CD4-positive, alpha-beta T cell (primary cell): ENCODE measurements around the gene TMEM269. TPM values are rescaled to one million over a fixed set of nuclear protein-coding genes. Genes with fewer than 3 reads are reported as not detected.

Experiments
- ATAC-seq: fragments of 200-7000 bp; cut with Tn5 transposase; one replicate; pipeline ENCODE4 v1.10.0; 2022; ENCODE audit warnings: mild to moderate bottlenecking; ENCODE audit not compliant: poor library complexity
- CTCF ChIA-PET: fragments of 350-600 bp; sonication (Branson Sonifier 250); formaldehyde crosslinking; loops from one replicate; lab custom pipeline; 2021; ENCODE audit warnings: antibody characterized with exemption, inconsistent platforms; lab: Charles Lee
- POLR2A ChIA-PET: fragments of 350-600 bp; sonication (Branson Sonifier 250); formaldehyde crosslinking; loops from one replicate; lab custom pipeline; 2021; ENCODE audit warnings: antibody characterized with exemption, inconsistent platforms; lab: Charles Lee
- DNase-seq, 14 experiments: peaks; one replicate each; pipeline ENCODE4 v3.0.0-alpha.2; 2013 to 2020; ENCODE audit warnings: mixed read lengths in 2 of 14
- H3K27ac ChIP-seq, 2 donors: one replicate each; pipeline versions ENCODE4 v1.5.1 to v1.7.0; 2013; ENCODE audit warnings: low read length in 2 of 2, low read depth in 1 of 2, mild to moderate bottlenecking in 1 of 2
- H3K27me3 ChIP-seq, 2 experiments: 1 replicate in 1 of 2; 2 replicates in 1 of 2; pipeline versions ENCODE4 v1.6.1 to v1.7.0; 2013; ENCODE audit warnings: low read length in 2 of 2, control low read depth in 1 of 2, mild to moderate bottlenecking in 1 of 2, moderate library complexity in 1 of 2; ENCODE audit not compliant: insufficient read depth in 2 of 2, control insufficient read depth in 1 of 2
- H3K36me3 ChIP-seq: one replicate; pipeline ENCODE4 v1.6.1; 2013; ENCODE audit warnings: low read length, control low read depth; ENCODE audit not compliant: insufficient read depth
- H3K4me1 ChIP-seq: one replicate; pipeline ENCODE4 v1.6.1; 2013; ENCODE audit warnings: low read length, control low read depth; ENCODE audit not compliant: insufficient read depth
- H3K4me3 ChIP-seq: one replicate; pipeline ENCODE4 v1.5.1; 2013; ENCODE audit warnings: mild to moderate bottlenecking, low read length, moderate library complexity
- H3K9me3 ChIP-seq, 2 experiments: 1 replicate in 1 of 2; 2 replicates in 1 of 2; pipeline versions ENCODE4 v1.6.1 to v1.7.0; 2013; ENCODE audit warnings: low read length in 2 of 2, mild to moderate bottlenecking in 2 of 2, control low read depth in 1 of 2, moderate library complexity in 1 of 2; ENCODE audit not compliant: control insufficient read depth in 1 of 2, insufficient read depth in 1 of 2
- H3K27ac Mint-ChIP-seq: one replicate; pipeline ENCODE4 v1.8.0; 2020; ENCODE audit warnings: mixed read lengths
- H3K27me3 Mint-ChIP-seq: one replicate; pipeline ENCODE4 v1.8.0; 2021; ENCODE audit warnings: mixed read lengths
- H3K36me3 Mint-ChIP-seq: one replicate; pipeline ENCODE4 v1.8.0; 2021; ENCODE audit warnings: low read depth, mixed read lengths
- H3K4me1 Mint-ChIP-seq: one replicate; pipeline ENCODE4 v1.8.0; 2021; ENCODE audit warnings: low read depth, mixed read lengths
- H3K4me3 Mint-ChIP-seq: one replicate; pipeline ENCODE4 v1.8.0; 2020; ENCODE audit warnings: mild to moderate bottlenecking, mixed read lengths
- H3K9me3 Mint-ChIP-seq: one replicate; pipeline ENCODE4 v1.8.0; 2020; ENCODE audit warnings: mixed read lengths
- CTCF ChIP-seq: fragments of 200-600 bp; IDR thresholded peaks from one replicate; pipeline ENCODE4 v1.8.0; 2022; ENCODE audit warnings: antibody characterized with exemption, mild to moderate bottlenecking
- intact Hi-C, 2 experiments: fragments of 100-400 bp; cut with DNase I in 1 of 2; cut with micrococcal nuclease in 1 of 2; formaldehyde crosslinking; loops; one replicate each; pipeline versions ENCODE4 v1.15.1 to v1.9.0; 2023 to 2025; cut with DNase I, micrococcal nuclease
- total RNA-seq, 174 experiments: library from RNA in 2 of 174; stranded (reverse) in 2 of 174; gene quantifications; one replicate each; pipeline ENCODE4 v1.2.3 and lab custom pipeline; 2021 to 2026

Gene TMEM269
- total RNA-seq, 2 experiments from 2014 or later: 0.60 to 1.1 TPM

- H3K9me3 Mint-ChIP-seq: no peaks in the 10 kb centered on the region
- no peak overlapping the region for H3K27ac Mint-ChIP-seq
- DNase-seq (no peak), ATAC-seq (no peak)
- ChIA-PET POLR2A (interaction anchor here (0.6 to 3.3 kb wide), 2 partner anchors 9 to 27 kb away, joined by 4 to 21 read pairs; partner anchors contain the start of genes C1orf50, P3H1 and TMEM269), CTCF (interaction anchor here (1.0 kb wide), 1 partner anchor 180 kb away, joined by 3 read pairs; no protein-coding TSS in a partner anchor)
- H3K36me3 Mint-ChIP-seq: peaks cover 72% of the 10 kb centered on the region
- Histone ChIP-seq H3K27ac (no peak overlapping the region), H3K9me3 (no peaks in the 10 kb centered on the region), H3K4me3 (no peak overlapping the region), H3K4me1 (no peaks in the 10 kb centered on the region), H3K36me3 (peaks cover 75% of the 10 kb centered on the region), H3K27me3 (no peaks in the 10 kb centered on the region)
- peaks cover 4% of the 10 kb centered on the region for H3K4me1 Mint-ChIP-seq
- no peak overlapping the region for H3K4me3 Mint-ChIP-seq
- no peaks in the 10 kb centered on the region for H3K27me3 Mint-ChIP-seq
- TF ChIP-seq CTCF: no peak
- intact Hi-C loops: no loop called here
Measured at GRCh38 chr1:42757892-42758275, 26.9 kb upstream of the TMEM269 start.

- POLR2A ChIA-PET: interaction anchor here (0.6 to 3.3 kb wide), 2 partner anchors 8 to 26 kb away, joined by 4 to 21 read pairs; partner anchors contain the start of genes C1orf50, P3H1 and TMEM269
- H3K36me3 ChIP-seq: peaks cover 74% of the 10 kb centered on the region
Measured at GRCh38 chr1:42758641-42759040, 26.1 kb upstream of the TMEM269 start.

GRCh38 chr1:42759114-42759513, 25.7 kb upstream of the TMEM269 start:
- peaks cover 2% of the 10 kb centered on the region for H3K4me1 ChIP-seq
- ATAC-seq: no peak
- intact Hi-C loops: no loop called here
- CTCF ChIA-PET: no interaction called here
- no peaks in the 10 kb centered on the region for H3K27me3 ChIP-seq
- H3K4me3 ChIP-seq: no peak overlapping the region
- H3K4me3 Mint-ChIP-seq: no peak overlapping the region
- peaks cover 4% of the 10 kb centered on the region for H3K4me1 Mint-ChIP-seq
- H3K27ac Mint-ChIP-seq: no peak overlapping the region
- H3K27ac ChIP-seq: no peak overlapping the region
- no peak for TF ChIP-seq CTCF
- POLR2A ChIA-PET: interaction anchor here (0.7 to 3.3 kb wide), 2 partner anchors 8 to 200 kb away, joined by 4 to 21 read pairs; partner anchors contain the start of genes C1orf50 and P3H1
- no peaks in the 10 kb centered on the region for H3K27me3 Mint-ChIP-seq
- peaks cover 60% of the 10 kb centered on the region for H3K36me3 Mint-ChIP-seq
- H3K9me3 Mint-ChIP-seq: no peaks in the 10 kb centered on the region
- peaks cover 70% of the 10 kb centered on the region for H3K36me3 ChIP-seq
- H3K9me3 ChIP-seq: no peaks in the 10 kb centered on the region
- DNase-seq: no peak

More at GRCh38 chr1:42758641-42759040, 26.1 kb upstream of the TMEM269 start:
- H3K27ac Mint-ChIP-seq: no peak overlapping the region
- Histone ChIP-seq H3K27ac (no peak overlapping the region), H3K4me3 (no peak overlapping the region), H3K9me3 (no peaks in the 10 kb centered on the region), H3K4me1 (no peaks in the 10 kb centered on the region), H3K27me3 (no peaks in the 10 kb centered on the region)
- TF ChIP-seq CTCF: no peak
- no peak for ATAC-seq
- peaks cover 65% of the 10 kb centered on the region for H3K36me3 Mint-ChIP-seq
- intact Hi-C loops: no loop called here
- CTCF ChIA-PET: no interaction called here
- no peak overlapping the region for H3K4me3 Mint-ChIP-seq
- DNase-seq: no peak
- peaks cover 4% of the 10 kb centered on the region for H3K4me1 Mint-ChIP-seq
- no peaks in the 10 kb centered on the region for H3K27me3 Mint-ChIP-seq
- no peaks in the 10 kb centered on the region for H3K9me3 Mint-ChIP-seq
